NCI-H226 (cell line): ENCODE data around the gene VMAC.

Experiments
- DNase-seq: peaks from one replicate; pipeline ENCODE4 v3.0.0-alpha.2; 2015

Gene VMAC

GRCh38 chr19:5932609-5933262, 28.1 kb downstream of the VMAC start:
- no peak for DNase-seq

- DNase-seq, result no peak
These were observed 28.9 kb downstream of the VMAC start for GRCh38 chr19:5933391-5934068.

GRCh38 chr19:5934069-5934401, 29.4 kb downstream of the VMAC start:
- no peak for DNase-seq

DNA sequence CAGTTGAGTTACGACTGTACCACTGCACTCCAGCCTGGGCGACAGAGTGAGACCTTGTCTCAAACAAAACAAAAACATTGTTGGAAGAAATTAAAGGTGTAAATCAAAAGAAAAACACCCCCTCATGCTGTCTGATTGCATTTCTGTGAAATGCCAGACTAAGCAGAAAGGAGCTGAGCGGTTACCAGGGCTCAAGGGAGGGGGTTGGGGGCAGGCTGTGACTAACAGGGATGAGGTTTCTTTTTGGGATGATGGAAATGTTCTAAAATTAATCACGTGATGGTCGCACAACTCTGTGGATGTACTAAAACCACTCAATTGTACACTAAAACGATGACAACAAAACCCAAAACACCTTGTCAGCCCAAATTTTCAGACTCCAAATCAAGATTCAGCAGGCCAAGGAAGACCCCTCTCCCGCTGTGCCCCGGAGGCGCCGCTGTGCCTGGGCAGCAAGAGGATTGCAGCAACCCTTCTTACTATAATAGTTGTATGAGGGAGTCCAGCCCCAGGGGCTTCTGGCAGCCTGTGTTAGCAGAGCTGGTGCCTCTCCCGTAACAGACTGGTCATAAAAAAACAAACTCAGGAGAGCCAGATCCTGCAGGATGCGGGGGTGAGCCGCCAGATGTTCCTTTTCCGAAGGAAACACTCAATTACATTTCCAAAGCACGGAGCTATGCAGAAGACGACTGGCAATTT, 30.3 kb downstream of the VMAC start:
- DNase-seq, result no peak

GRCh38 chr19:5935473-5936291, 31.0 kb downstream of the VMAC start:
- no peak for DNase-seq

GRCh38 chr19:5936292-5936592, 31.6 kb downstream of the VMAC start:
- no peak for DNase-seq

DNA sequence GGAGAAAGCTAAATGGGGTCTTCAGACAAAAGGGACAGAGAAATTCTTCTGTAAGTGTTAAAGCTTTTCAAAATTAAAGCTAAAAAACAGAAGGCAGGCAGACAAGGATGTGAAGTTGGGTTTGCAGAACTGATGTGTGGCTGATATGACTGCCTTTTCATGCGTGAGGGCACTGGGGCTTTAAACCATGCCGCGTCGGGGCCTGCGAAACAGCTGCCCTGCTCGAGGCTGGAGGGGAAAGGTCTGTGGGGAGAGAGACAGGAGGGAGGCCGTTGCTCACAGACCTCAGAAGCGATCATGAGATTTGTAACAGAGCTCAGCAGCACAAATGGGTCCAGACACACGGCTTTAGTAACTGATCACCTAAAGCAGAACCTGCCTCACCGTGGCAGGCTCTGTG, 32.9 kb downstream of the VMAC start:
- no peak for DNase-seq

DNA sequence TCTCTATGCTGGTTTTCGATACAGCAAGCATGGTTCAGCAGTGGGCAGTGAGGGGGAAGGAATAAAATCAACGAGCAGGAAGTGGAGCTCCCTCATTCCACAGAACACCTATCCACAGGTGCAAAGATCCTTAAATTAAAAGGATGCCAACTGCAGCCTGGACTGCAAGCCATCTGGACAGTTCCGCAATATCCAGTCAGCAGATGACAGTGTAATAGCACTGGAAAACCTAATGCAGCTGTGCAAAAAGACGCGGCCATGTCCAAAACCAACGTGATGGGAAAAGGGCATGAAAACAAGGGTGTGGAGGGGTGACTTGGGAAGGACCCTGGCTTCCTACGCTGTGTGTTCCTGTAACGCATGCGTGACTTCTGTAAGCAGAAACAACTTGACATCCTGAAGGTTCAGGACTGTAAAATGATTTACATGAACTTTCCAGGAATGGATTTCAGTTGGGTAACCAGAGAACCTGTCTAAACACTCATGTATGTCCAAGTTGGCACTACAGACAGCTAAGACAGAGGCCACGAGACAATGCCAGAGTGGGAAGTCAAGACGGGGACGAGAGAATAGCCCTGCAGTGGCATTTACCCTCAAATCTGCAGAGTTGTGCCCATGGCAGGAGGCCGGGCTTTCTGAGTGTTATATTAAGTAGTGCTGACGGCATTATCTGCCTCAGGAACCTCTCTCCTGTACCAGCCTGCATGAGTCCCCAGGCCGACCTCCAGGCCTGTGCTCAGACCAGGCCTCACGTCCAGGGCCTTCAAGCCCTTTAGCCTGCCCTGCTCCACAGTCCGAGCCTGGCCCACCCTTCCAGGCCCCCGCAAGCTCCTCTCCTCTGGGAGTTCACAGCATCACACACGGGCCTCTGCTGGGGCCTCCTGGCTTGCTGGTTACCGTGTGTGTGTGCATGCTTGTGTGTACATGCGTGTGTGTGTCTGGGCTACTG, 35.9 kb downstream of the VMAC start:
- no peak for DNase-seq

- DNase-seq, result no peak
These were observed 37.0 kb downstream of the VMAC start for GRCh38 chr19:5941673-5942072.

GRCh38 chr19:5943045-5943444, 38.4 kb downstream of the VMAC start:
- DNase-seq, result no peak

DNA sequence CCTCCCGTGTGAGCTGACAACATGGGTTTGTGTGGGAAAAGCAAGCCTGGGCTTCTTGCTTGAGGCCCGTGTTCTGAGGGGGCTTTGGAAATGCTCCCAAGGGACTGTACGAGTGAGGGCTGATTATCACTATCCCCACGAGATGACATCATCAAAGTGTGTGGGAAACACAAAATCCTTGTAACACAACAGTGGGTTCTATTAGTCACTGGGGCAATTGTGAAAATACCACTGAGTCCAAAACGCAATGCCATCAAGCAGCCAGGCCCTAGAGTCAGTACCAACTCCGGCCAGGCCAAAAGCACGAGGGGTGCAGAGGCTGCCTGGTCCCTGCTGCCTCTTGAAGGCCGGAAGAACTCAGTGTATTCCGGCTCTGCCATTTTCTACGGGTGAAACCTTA, 39.0 kb downstream of the VMAC start:
- no peak for DNase-seq

- DNase-seq, result no peak
These were observed 42.8 kb downstream of the VMAC start for GRCh38 chr19:5947435-5947834.

GRCh38 chr19:5948752-5949564, 44.3 kb downstream of the VMAC start:
- DNase-seq, result no peak

GRCh38 chr19:5949792-5950305, 45.2 kb downstream of the VMAC start:
- DNase-seq, result no peak

GRCh38 chr19:5950741-5951140, 46.1 kb downstream of the VMAC start:
- DNase-seq, result no peak

DNA sequence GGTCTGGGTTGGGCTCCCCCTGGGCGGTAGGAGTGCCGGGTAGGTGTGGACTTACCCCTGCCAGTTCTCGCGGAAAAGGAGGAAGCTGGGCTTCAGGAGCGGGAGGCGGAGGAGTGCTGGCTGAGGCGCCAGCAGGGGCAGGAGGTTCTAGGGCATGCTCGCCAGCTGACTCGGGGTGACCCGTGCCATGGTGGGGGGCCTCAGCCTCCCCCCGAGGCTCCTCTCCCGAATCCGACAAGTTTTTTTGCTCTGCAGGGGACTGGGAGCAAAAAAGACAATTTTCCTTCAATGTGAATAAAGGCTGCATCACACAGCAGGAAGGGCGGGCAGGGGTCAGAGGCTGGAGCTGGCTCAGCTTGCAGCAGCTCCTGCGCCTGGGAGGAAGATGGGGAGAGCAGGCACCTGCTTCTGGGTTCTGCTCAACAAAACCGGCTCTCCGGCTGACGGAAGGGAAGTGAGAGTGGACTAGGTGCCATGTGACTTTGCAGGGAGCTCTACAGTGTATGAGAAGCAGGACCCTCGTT, 46.7 kb downstream of the VMAC start:
- DNase-seq, result no peak

GRCh38 chr19:5952193-5953029, 47.7 kb downstream of the VMAC start:
- no peak for DNase-seq

DNA sequence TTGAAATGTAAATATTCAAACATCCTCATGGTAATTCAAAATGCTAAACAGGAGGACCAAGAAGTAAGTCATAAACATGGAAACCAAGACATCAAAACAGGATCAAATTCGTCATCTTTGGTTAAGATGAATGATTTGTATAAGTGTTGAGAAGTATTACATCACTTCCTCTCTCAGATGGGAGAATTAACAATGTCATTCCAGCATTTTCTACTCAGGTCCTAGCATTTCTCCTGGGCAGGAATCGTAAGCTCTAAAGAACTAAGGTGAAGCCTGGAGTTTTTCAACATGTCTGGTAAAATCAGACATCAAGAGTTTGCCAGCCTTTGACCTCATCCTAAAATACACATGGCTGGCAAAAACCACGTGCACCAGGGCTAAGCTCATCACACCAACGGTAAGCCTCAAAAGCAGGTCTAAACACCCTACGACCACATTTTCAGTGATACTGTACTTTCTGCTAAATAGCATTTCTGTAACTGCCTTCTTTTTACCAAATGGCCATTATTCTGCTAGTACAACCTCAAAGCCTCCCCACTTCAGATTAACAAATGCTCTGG, 48.4 kb downstream of the VMAC start:
- DNase-seq, result no peak

GRCh38 chr19:5953680-5954213, 49.1 kb downstream of the VMAC start:
- DNase-seq, result no peak

- DNase-seq, result no peak
These were observed 49.6 kb downstream of the VMAC start for GRCh38 chr19:5954293-5954692.
